Measurements from ENCODE around the gene PUM1. TPM values are rescaled to one million over a fixed set of nuclear protein-coding genes. Genes with fewer than 3 reads are reported as not detected.
"Not testable (repeated sequence)": the region's sequence is repeated elsewhere in the genome, so short reads cannot be mapped to it uniquely, and the experiment has no call there.

PUM1 gene
- total and polyA plus RNA-seq, 8 donors = 12.9 to 126 (median 78.5) TPM

DNA sequence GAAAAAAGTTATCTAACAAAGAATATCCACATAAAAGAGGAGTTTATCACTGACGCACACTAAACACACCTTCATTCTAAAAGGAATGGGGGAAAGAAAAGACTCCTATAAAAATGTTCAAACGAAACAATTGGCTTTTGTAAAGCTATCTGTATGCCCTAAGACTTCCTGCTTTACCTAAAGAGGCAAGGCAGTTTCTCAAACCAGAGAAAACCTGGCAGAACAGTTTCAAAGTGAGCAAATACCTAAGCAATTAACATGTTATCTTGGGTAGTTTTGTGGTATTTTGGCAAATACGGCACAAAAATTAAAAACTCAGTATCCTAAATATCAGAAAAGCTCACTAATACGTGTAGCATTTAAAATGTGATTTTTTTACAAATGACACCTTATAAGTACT is 1.9 kb downstream of the PUM1 start:
- peak in 1 of 2 donors; percentile 63 for DNase-seq
- Histone ChIP-seq H3K36me3 (peaks cover 6 to 11% (median 8%) of the 10 kb centered on the region in 4 donors), H3K27ac (peak overlapping the region in 4 of 5 donors; percentile 93 to 96 (median 95)), H3K27me3 (no peaks in the 10 kb centered on the region), H3K4me1 (peaks cover 34 to 61% (median 49%) of the 10 kb centered on the region in 4 donors), H3K4me3 (peak overlapping the region; percentile 58 to 76 (median 68)), H3K9me3 (no peaks in the 10 kb centered on the region)
- WGBS, 5 donors = 3 to 9% (median 5%) methylated on average over 4 of the region's 4 CpGs
- intact Hi-C loops (cut with DNase I; ENCODE audit: low total_unique reads) = no loop called here
- TF ChIP-seq, protein P1, sequence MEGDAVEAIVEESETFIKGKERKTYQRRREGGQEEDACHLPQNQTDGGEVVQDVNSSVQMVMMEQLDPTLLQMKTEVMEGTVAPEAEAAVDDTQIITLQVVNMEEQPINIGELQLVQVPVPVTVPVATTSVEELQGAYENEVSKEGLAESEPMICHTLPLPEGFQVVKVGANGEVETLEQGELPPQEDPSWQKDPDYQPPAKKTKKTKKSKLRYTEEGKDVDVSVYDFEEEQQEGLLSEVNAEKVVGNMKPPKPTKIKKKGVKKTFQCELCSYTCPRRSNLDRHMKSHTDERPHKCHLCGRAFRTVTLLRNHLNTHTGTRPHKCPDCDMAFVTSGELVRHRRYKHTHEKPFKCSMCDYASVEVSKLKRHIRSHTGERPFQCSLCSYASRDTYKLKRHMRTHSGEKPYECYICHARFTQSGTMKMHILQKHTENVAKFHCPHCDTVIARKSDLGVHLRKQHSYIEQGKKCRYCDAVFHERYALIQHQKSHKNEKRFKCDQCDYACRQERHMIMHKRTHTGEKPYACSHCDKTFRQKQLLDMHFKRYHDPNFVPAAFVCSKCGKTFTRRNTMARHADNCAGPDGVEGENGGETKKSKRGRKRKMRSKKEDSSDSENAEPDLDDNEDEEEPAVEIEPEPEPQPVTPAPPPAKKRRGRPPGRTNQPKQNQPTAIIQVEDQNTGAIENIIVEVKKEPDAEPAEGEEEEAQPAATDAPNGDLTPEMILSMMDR (IDR thresholded peaks at IDR 0.05) = no peak
- TF ChIP-seq EP300 (IDR thresholded peaks at IDR 0.05) (no peak), POLR2A (IDR thresholded peaks at IDR 0.05) (no peak), POLR2AphosphoS5 (IDR thresholded peaks at IDR 0.05) (no peak)

DNA sequence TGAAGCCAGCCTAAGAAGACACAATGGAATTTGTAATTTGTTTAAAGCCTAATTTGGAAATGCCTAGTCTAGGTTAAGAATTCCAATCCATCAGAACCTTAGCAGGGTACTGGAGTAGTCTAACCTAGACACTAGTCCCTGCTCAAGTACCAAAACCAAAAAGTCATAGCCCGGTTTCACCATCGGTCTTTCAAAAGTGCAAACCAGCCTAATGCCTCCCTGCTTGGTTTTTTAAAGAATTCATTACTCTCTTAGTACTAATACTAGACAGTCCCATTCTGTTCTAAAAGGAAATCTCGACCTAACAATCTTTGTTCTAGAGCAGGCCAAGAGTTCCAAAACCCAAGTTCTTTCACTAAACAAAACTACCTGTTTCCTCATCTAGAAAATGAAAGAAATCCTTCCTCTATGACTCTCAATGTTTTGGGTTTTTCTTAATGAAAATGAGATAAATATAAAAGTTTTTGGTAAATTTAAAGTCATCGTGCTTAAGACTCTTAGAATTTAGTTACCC is 2.6 kb downstream of the PUM1 start:
- intact Hi-C loops (cut with DNase I; ENCODE audit: low total_unique reads) = no loop called here
- H3K9me3 ChIP-seq = no peaks in the 10 kb centered on the region
- TF ChIP-seq POLR2A (IDR thresholded peaks at IDR 0.05) = no peak
- no peak for TF ChIP-seq EP300 (IDR thresholded peaks at IDR 0.05)
- TF ChIP-seq, protein P1 (IDR thresholded peaks at IDR 0.05) = no peak
- TF ChIP-seq POLR2AphosphoS5 (IDR thresholded peaks at IDR 0.05) = no peak
- peaks cover 13 to 18% (median 15%) of the 10 kb centered on the region in 4 donors for H3K36me3 ChIP-seq
- WGBS, 5 donors = 28 to 47% (median 39%) methylated on average over 4 of the region's 4 CpGs
- H3K27me3 ChIP-seq = no peaks in the 10 kb centered on the region
- peak overlapping the region; percentile 58 to 76 (median 68) for H3K4me3 ChIP-seq
- peak in 1 of 2 donors; percentile 13 for DNase-seq
- H3K27ac ChIP-seq = peak overlapping the region in 4 of 5 donors; percentile 93 to 96 (median 95)
- H3K4me1 ChIP-seq = peaks cover 34 to 68% (median 52%) of the 10 kb centered on the region in 4 donors

DNA sequence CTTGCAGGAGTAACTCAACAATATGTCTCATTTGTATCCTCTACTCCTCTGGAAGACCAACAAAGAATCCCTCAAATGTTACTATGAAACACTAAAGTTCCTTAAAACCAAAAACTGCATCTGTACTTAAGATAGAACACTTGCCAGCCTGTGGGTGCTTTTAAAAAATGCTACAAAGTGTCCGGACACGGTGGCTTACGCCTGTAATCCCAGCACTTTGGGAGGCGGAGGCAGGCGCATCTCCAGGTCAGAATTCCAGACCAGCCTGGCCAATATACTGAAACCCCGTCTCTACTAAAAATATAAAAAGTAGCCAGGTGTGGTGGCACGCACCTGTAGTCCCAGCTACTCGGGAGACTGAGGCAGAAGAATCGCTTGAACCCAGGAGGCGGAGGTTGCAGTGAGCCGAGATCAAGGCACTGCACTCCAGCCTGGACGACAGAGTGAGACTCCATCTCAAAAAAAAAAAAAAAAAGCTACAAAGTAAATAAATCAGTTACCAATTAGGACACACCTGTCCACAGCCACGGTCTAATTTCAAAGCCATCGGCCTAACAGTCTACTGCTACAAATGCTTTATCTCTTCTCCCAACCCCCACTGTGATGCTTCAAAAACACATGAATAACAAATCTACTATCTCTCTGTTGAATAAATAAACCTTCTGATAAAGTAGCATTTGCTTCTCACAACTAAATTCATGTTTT is 3.2 kb downstream of the PUM1 start:
- Histone ChIP-seq H3K4me3 (peak overlapping the region in 3 of 4 donors; percentile 64 to 76 (median 73)), H3K4me1 (peaks cover 34 to 74% (median 55%) of the 10 kb centered on the region in 4 donors), H3K36me3 (peaks cover 15 to 24% (median 21%) of the 10 kb centered on the region in 4 donors), H3K27ac (peak overlapping the region; percentile 30 to 96 (median 94))
- intact Hi-C loops (cut with DNase I; ENCODE audit: low total_unique reads); H3K27me3 ChIP-seq; H3K9me3 ChIP-seq: not testable (repeated sequence)
- DNase-seq = peak in 1 of 2 donors; percentile 51
- WGBS, 5 donors = 37 to 54% (median 39%) methylated on average over 14 of the region's 14 CpGs

DNA sequence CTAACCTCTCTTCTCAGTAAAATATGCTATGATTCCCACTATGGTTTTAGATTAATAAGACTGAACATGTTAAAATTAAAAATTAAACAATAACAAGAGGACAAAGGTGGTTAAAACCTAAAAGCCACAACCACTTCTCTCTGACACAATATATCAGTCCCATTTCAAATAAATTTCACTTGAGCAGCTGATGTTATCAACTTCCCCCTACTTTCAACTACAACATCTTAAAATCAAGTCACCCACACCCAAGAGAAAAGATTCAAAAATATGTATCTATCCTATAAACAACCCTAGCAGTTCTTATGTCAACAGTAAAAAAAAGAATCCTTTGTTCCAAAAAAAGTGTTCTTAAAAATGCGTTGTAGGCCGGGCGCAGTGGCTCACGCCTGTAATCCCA is 7.5 kb downstream of the PUM1 start:
- Histone ChIP-seq H3K27me3 (no peaks in the 10 kb centered on the region), H3K9me3 (no peaks in the 10 kb centered on the region), H3K36me3 (peaks cover 27 to 55% (median 43%) of the 10 kb centered on the region in 4 donors), H3K4me3 (no peak overlapping the region), H3K27ac (no peak overlapping the region), H3K4me1 (peaks cover 54 to 100% (median 78%) of the 10 kb centered on the region in 4 donors)
- intact Hi-C loops (cut with DNase I; ENCODE audit: low total_unique reads) = no loop called here
- 70 to 86% (median 81%) methylated on average over 4 of the region's 4 CpGs for WGBS, 5 donors
- no peak for TF ChIP-seq EP300 (IDR thresholded peaks at IDR 0.05)
- DNase-seq = no peak

DNA sequence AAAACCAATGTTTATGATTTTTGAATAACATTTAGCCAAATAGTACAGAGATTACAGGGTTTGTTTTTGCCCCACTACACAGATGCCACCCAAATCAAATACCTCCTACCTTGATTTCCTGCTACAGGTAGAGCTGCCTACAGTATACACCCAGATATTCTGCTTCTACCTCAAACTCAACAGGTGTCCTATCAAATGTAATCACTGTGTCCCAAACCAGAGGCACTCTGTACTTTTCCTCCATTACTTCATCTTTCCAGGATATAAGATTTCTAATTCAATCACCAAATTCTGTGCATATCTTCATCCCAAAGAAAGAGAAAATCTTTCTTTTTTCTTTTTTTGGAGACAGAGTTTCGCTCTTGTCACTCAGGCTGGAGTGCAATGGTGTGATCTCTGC is 9.6 kb downstream of the PUM1 start:
- H3K4me3 ChIP-seq = peak overlapping the region in 1 of 4 donors; percentile 4
- no peaks in the 10 kb centered on the region for H3K9me3 ChIP-seq
- no peak for DNase-seq
- 80 to 100% (median 97%) methylated on average over 1 of the region's 1 CpG for WGBS, 5 donors
- no peaks in the 10 kb centered on the region for H3K27me3 ChIP-seq
- TF ChIP-seq, protein P1 (IDR thresholded peaks at IDR 0.05) = no peak
- TF ChIP-seq EP300 (IDR thresholded peaks at IDR 0.05) = no peak
- no peak for TF ChIP-seq POLR2A (IDR thresholded peaks at IDR 0.05)
- no peak for TF ChIP-seq POLR2AphosphoS5 (IDR thresholded peaks at IDR 0.05)
- H3K27ac ChIP-seq = peak overlapping the region in 1 of 5 donors; percentile 2
- intact Hi-C loops (cut with DNase I; ENCODE audit: low total_unique reads) = no loop called here
- H3K36me3 ChIP-seq = peaks cover 27 to 57% (median 45%) of the 10 kb centered on the region in 4 donors
- H3K4me1 ChIP-seq = peaks cover 34 to 100% (median 74%) of the 10 kb centered on the region in 4 donors
